Nephron progenitor cell (in vitro differentiated cells): ENCODE measurements around the gene CREB1.
A peak's percentile ranks its signal among the peaks of the same experiment; 100 is the strongest.

ENCODE experiments used
- DNase-seq: peaks from one replicate; pipeline ENCODE4 v3.0.0; 2021
- H3K27ac Mint-ChIP-seq: 2 replicates; pipeline ENCODE4 v1.8.0; 2021; ENCODE audit warnings: mild to moderate bottlenecking, moderate library complexity, mixed read lengths
- H3K27me3 Mint-ChIP-seq: 2 replicates; pipeline ENCODE4 v1.8.0; 2021; ENCODE audit warnings: mild to moderate bottlenecking, low read depth, mixed read lengths; ENCODE audit not compliant: poor library complexity
- H3K36me3 Mint-ChIP-seq: 2 replicates; pipeline ENCODE4 v1.8.0; 2021; ENCODE audit warnings: low read depth, mixed read lengths
- H3K4me1 Mint-ChIP-seq: 2 replicates; pipeline ENCODE4 v1.8.0; 2021; ENCODE audit warnings: mixed read lengths
- H3K4me3 Mint-ChIP-seq: 2 replicates; pipeline ENCODE4 v1.8.0; 2021; ENCODE audit warnings: mild to moderate bottlenecking, moderate library complexity, mixed read lengths
- H3K9me3 Mint-ChIP-seq: 2 replicates; pipeline ENCODE4 v1.8.0; 2021; ENCODE audit warnings: mild to moderate bottlenecking, moderate library complexity, mixed read lengths
- TF ChIP-seq, protein P1 (sequence below): fragments of 200-600 bp; sonication (generic); IDR thresholded peaks from 2 replicates; pipeline ENCODE4 v1.5.0; 2021; ENCODE audit warnings: antibody characterized with exemption

The CREB1 gene

DNA sequence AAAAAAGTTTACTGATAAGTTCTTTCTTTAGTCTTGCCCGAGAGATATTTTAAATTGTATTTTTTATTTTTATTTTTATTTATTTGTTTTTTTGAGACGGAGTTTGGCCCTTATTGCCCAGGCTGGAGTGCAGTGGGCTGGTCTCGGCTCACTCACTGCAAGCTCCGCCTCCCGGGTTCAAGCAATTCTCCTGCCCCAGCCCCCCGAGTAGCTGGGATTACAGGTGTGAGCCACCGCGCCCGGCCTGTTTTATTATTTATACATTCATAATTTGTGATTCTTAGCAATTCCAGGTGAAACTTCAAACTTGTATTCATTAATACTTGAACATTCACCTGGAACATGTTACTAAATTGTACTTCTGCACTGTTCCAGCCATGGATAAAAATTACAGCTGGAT, 2.9 kb downstream of the CREB1 start:
- H3K4me3 Mint-ChIP-seq = peak overlapping the region; percentile 98
- H3K4me1 Mint-ChIP-seq = peaks cover 37% of the 10 kb centered on the region
- H3K27ac Mint-ChIP-seq = peak overlapping the region; percentile 36
- H3K9me3 Mint-ChIP-seq = no peaks in the 10 kb centered on the region
- H3K27me3 Mint-ChIP-seq = peaks cover 13% of the 10 kb centered on the region
- H3K36me3 Mint-ChIP-seq = peaks cover 25% of the 10 kb centered on the region
- DNase-seq = no peak
- TF ChIP-seq, protein P1, sequence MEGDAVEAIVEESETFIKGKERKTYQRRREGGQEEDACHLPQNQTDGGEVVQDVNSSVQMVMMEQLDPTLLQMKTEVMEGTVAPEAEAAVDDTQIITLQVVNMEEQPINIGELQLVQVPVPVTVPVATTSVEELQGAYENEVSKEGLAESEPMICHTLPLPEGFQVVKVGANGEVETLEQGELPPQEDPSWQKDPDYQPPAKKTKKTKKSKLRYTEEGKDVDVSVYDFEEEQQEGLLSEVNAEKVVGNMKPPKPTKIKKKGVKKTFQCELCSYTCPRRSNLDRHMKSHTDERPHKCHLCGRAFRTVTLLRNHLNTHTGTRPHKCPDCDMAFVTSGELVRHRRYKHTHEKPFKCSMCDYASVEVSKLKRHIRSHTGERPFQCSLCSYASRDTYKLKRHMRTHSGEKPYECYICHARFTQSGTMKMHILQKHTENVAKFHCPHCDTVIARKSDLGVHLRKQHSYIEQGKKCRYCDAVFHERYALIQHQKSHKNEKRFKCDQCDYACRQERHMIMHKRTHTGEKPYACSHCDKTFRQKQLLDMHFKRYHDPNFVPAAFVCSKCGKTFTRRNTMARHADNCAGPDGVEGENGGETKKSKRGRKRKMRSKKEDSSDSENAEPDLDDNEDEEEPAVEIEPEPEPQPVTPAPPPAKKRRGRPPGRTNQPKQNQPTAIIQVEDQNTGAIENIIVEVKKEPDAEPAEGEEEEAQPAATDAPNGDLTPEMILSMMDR = no peak

GRCh38 chr2:207533461-207534008, 3.8 kb downstream of the CREB1 start:
- H3K27ac Mint-ChIP-seq = no peak overlapping the region

DNA sequence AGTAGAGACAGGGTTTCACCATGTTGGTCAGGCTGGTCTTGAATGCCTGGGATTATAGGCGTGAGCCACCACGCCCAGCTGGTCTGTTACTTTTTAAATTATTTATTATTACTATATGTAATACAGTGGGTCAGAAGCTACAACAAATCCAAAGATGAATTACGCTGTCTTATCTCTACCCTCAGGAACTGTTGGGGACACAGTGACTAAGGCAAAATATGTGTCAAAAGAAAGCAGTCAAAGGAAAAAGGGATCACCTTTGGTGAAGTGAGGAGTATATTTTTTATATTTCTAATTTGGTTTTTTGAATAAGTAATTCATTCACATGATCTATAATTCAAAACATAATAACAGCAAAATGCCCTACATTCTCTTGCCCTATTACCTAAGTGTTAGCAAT, 4.7 kb downstream of the CREB1 start:
- H3K4me1 Mint-ChIP-seq = peaks cover 33% of the 10 kb centered on the region
- H3K9me3 Mint-ChIP-seq = no peaks in the 10 kb centered on the region
- H3K36me3 Mint-ChIP-seq = peaks cover 36% of the 10 kb centered on the region
- DNase-seq = no peak
- TF ChIP-seq, protein P1 = no peak
- H3K4me3 Mint-ChIP-seq = no peak overlapping the region
- no peak overlapping the region for H3K27ac Mint-ChIP-seq
- H3K27me3 Mint-ChIP-seq = no peaks in the 10 kb centered on the region

More at GRCh38 chr2:207533461-207534008, 3.8 kb downstream of the CREB1 start:
- DNase-seq = no peak
- Mint-ChIP-seq H3K36me3 (peaks cover 32% of the 10 kb centered on the region), H3K4me3 (no peak overlapping the region), H3K4me1 (peaks cover 33% of the 10 kb centered on the region), H3K27me3 (peaks cover 4% of the 10 kb centered on the region), H3K9me3 (no peaks in the 10 kb centered on the region)
- TF ChIP-seq, protein P1 = no peak

DNA sequence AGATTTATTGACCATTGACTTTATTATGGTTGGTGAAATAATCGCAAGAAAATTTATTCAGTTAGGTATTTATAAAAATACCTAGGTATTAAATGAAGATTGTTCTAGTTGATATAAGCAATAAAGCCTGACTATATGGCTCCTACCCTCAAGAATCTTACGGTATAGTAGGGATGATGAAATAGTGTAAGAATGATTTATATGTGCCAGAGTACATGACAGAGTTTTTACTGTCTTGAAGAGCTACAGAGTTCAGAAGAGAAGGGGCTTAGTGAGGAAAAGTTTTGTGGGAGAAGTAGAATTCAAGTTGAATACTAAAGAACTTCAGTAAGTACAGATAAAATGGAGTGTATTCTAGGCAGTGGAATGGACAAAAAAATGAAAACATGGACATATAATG, 9.7 kb downstream of the CREB1 start:
- DNase-seq = no peak
- H3K4me1 Mint-ChIP-seq = peaks cover 9% of the 10 kb centered on the region
- no peaks in the 10 kb centered on the region for H3K27me3 Mint-ChIP-seq
- peaks cover 65% of the 10 kb centered on the region for H3K36me3 Mint-ChIP-seq
- TF ChIP-seq, protein P1 = no peak
- no peak overlapping the region for H3K27ac Mint-ChIP-seq
- H3K9me3 Mint-ChIP-seq = peaks cover 8% of the 10 kb centered on the region
- H3K4me3 Mint-ChIP-seq = no peak overlapping the region

DNA sequence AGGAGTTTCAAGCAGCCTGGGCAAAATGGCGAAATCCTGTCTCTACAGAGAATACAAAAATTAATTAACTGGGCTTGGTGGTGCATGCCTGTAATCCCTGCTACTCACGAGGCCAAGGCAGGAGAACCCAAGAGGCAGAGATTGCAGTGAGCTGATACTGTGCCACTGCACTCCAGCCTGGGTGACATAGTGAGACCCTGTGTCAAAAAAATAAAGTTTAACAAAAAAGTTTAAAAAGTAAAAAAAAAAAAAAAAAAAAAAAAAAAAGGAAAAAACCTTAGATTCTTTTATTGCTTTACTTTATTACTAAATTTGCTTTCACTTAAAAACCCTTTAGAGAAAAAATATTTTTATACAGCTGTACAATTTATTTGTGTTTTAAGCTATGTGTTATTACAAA, 10.7 kb downstream of the CREB1 start:
- Mint-ChIP-seq H3K36me3 (peaks cover 65% of the 10 kb centered on the region), H3K4me3 (no peak overlapping the region), H3K27ac (peak overlapping the region; percentile 80), H3K9me3 (peaks cover 15% of the 10 kb centered on the region), H3K27me3 (no peaks in the 10 kb centered on the region), H3K4me1 (peaks cover 5% of the 10 kb centered on the region)
- TF ChIP-seq, protein P1 = no peak
- no peak for DNase-seq

- Mint-ChIP-seq H3K36me3 (peaks cover 76% of the 10 kb centered on the region), H3K4me3 (no peak overlapping the region), H3K9me3 (peaks cover 20% of the 10 kb centered on the region), H3K4me1 (peaks cover 5% of the 10 kb centered on the region), H3K27me3 (no peaks in the 10 kb centered on the region), H3K27ac (no peak overlapping the region)
- DNase-seq = no peak
- TF ChIP-seq, protein P1 = no peak
Observed at GRCh38 chr2:207541933-207542332, 12.2 kb downstream of the CREB1 start.
